H9 (cell line): Measurements from ENCODE around the gene CACNA1D. TPM values are rescaled to one million over a fixed set of nuclear protein-coding genes. Genes with fewer than 3 reads are reported as not detected.

Experiments
- DNase-seq: peaks from one replicate; pipeline ENCODE4 v3.0.0-alpha.2; 2017
- H2AFZ ChIP-seq: one replicate; pipeline ENCODE4 v1.6.1; 2013; ENCODE audit warnings: mild to moderate bottlenecking, low read length, control low read depth, moderate library complexity
- H2AK5ac ChIP-seq: 2 replicates; pipeline ENCODE4 v1.6.1; 2013; ENCODE audit warnings: low read length, control low read depth, mixed read lengths; ENCODE audit not compliant: insufficient read length
- H2BK120ac ChIP-seq: one replicate; pipeline ENCODE4 v1.6.1; 2013; ENCODE audit warnings: low read depth, mild to moderate bottlenecking, low read length, control low read depth, inconsistent platforms; ENCODE audit not compliant: poor library complexity, severe bottlenecking
- H2BK12ac ChIP-seq: 2 replicates; pipeline ENCODE4 v1.6.1; 2013; ENCODE audit warnings: low read length, control low read depth, mixed read lengths, low read depth; ENCODE audit not compliant: insufficient read length
- H2BK15ac ChIP-seq: 2 replicates; pipeline ENCODE4 v1.6.1; 2013; ENCODE audit warnings: low read depth, low read length, control low read depth
- H2BK20ac ChIP-seq: one replicate; pipeline ENCODE4 v1.6.1; 2013; ENCODE audit warnings: low read depth, mild to moderate bottlenecking, low read length, control low read depth, inconsistent platforms; ENCODE audit not compliant: poor library complexity, severe bottlenecking
- H2BK5ac ChIP-seq: 2 replicates; pipeline ENCODE4 v1.6.1; 2013; ENCODE audit warnings: low read length, control low read depth, mixed read lengths; ENCODE audit not compliant: insufficient read length
- H3K14ac ChIP-seq: 2 replicates; pipeline ENCODE4 v1.6.1; 2013; ENCODE audit warnings: low read length, control low read depth; ENCODE audit not compliant: insufficient read depth
- H3K18ac ChIP-seq: 2 replicates; pipeline ENCODE4 v1.6.1; 2013; ENCODE audit warnings: low read depth, mild to moderate bottlenecking, mixed read lengths, low read length, control low read depth; ENCODE audit not compliant: insufficient read length
- H3K23ac ChIP-seq: 2 replicates; pipeline ENCODE4 v1.6.1; 2013; ENCODE audit warnings: low read length, control low read depth, mixed read lengths, low read depth; ENCODE audit not compliant: insufficient read length
- H3K23me2 ChIP-seq: 2 replicates; pipeline ENCODE4 v1.6.1; 2013; ENCODE audit warnings: low read depth, mild to moderate bottlenecking, mixed read lengths, low read length, control low read depth; ENCODE audit not compliant: insufficient read length, poor library complexity, severe bottlenecking
- H3K27ac ChIP-seq: 2 replicates; pipeline ENCODE4 v1.5.1; 2013; ENCODE audit warnings: low read length, control low read depth, mixed read lengths, low read depth; ENCODE audit not compliant: insufficient read length
- H3K27me3 ChIP-seq: 2 replicates; pipeline ENCODE4 v1.6.1; 2013; ENCODE audit warnings: low read length, control low read depth, inconsistent platforms; ENCODE audit not compliant: insufficient read depth
- H3K4ac ChIP-seq: 2 replicates; pipeline ENCODE4 v1.6.1; 2013; ENCODE audit warnings: low read depth, mild to moderate bottlenecking, control low read depth, inconsistent platforms, low read length, moderate library complexity
- H3K4me1 ChIP-seq: 2 replicates; pipeline ENCODE4 v1.6.1; 2013; ENCODE audit warnings: low read length, control low read depth, inconsistent platforms; ENCODE audit not compliant: insufficient read depth
- H3K4me2 ChIP-seq: 2 replicates; pipeline ENCODE4 v1.6.1; 2013; ENCODE audit warnings: low read length, control low read depth, mixed read lengths; ENCODE audit not compliant: insufficient read length, insufficient read depth
- H3K56ac ChIP-seq: 2 replicates; pipeline ENCODE4 v1.6.1; 2013; ENCODE audit warnings: low read depth, mild to moderate bottlenecking, mixed read lengths, low read length, control low read depth; ENCODE audit not compliant: insufficient read length
- H3K79me1 ChIP-seq: 2 replicates; pipeline ENCODE4 v1.6.1; 2013; ENCODE audit warnings: low read depth, mild to moderate bottlenecking, moderate library complexity, low read length, control low read depth, inconsistent platforms; ENCODE audit not compliant: insufficient read depth, poor library complexity, severe bottlenecking
- H3K79me2 ChIP-seq: 2 replicates; pipeline ENCODE4 v1.6.1; 2013; ENCODE audit warnings: low read length, control low read depth, inconsistent platforms; ENCODE audit not compliant: insufficient read depth
- H3K9ac ChIP-seq: 2 replicates; pipeline ENCODE4 v1.6.1; 2013; ENCODE audit warnings: low read length, control low read depth, mixed read lengths; ENCODE audit not compliant: insufficient read length; ENCODE audit errors: extremely low read depth
- H3K9me3 ChIP-seq: one replicate; pipeline ENCODE4 v1.6.1; 2013; ENCODE audit warnings: low read depth, low read length, inconsistent platforms; ENCODE audit not compliant: control insufficient read depth
- H3T11ph ChIP-seq: one replicate; pipeline ENCODE4 v1.6.1; 2013; ENCODE audit warnings: mild to moderate bottlenecking, low read length, control low read depth, inconsistent platforms
- H4K20me1 ChIP-seq: one replicate; pipeline ENCODE4 v1.6.1; 2013; ENCODE audit not compliant: control insufficient read depth, insufficient read length, insufficient read depth
- H4K5ac ChIP-seq: 2 replicates; pipeline ENCODE4 v1.6.1; 2013; ENCODE audit warnings: low read depth, mild to moderate bottlenecking, mixed read lengths, low read length, control low read depth; ENCODE audit not compliant: insufficient read length
- H4K8ac ChIP-seq: replicated peaks from 2 replicates; pipeline ENCODE4 v1.6.1; 2013; ENCODE audit warnings: low read length, control low read depth, mixed read lengths, low read depth; ENCODE audit not compliant: insufficient read length
- H4K91ac ChIP-seq: 2 replicates; pipeline ENCODE4 v1.6.1; 2013; ENCODE audit warnings: low read depth, mild to moderate bottlenecking, moderate library complexity, mixed read lengths, low read length, control low read depth; ENCODE audit not compliant: insufficient read length
- H3K27ac Mint-ChIP-seq, 3 experiments: 2 replicates in 2 of 3; 3 replicates in 1 of 3; pipeline ENCODE4 v1.8.0; 2020 to 2021; ENCODE audit warnings: mixed read lengths in 3 of 3, mild to moderate bottlenecking in 1 of 3, moderate library complexity in 1 of 3
- H3K27me3 Mint-ChIP-seq: 2 replicates; pipeline ENCODE4 v1.8.0; 2021; ENCODE audit warnings: low read depth, mild to moderate bottlenecking, moderate library complexity, mixed read lengths
- H3K36me3 Mint-ChIP-seq, 3 experiments: 2 replicates in 2 of 3; 3 replicates in 1 of 3; pipeline ENCODE4 v1.8.0; 2020 to 2021; ENCODE audit warnings: low read depth in 3 of 3, mixed read lengths in 3 of 3; ENCODE audit not compliant: insufficient read depth in 1 of 3
- H3K4me1 Mint-ChIP-seq, 2 experiments: 2 replicates each; pipeline ENCODE4 v1.8.0; 2020; ENCODE audit warnings: mixed read lengths in 2 of 2
- H3K4me3 Mint-ChIP-seq, 2 experiments: 2 replicates in 1 of 2; 3 replicates in 1 of 2; pipeline ENCODE4 v1.8.0; 2020 to 2021; ENCODE audit warnings: mild to moderate bottlenecking in 2 of 2, mixed read lengths in 2 of 2, moderate library complexity in 1 of 2
- H3K9me3 Mint-ChIP-seq, 2 experiments: 2 replicates in 1 of 2; 3 replicates in 1 of 2; pipeline ENCODE4 v1.8.0; 2020; ENCODE audit warnings: mild to moderate bottlenecking in 2 of 2, mixed read lengths in 2 of 2, moderate library complexity in 1 of 2
- WGBS: extraction: QIAGEN DNeasy Blood & Tissue Kit; methylation state at CpG from one replicate; pipeline ENCODE4 v1.1.7; 2013; ENCODE audit warnings: missing lambda C conversion rate, low lambda C conversion rate, mixed read lengths; ENCODE audit not compliant: insufficient read length; ENCODE audit errors: extremely low coverage; 5-methylcytosine and 5-hydroxymethylcytosine counted together
- total RNA-seq: library from RNA; stranded (reverse); gene quantifications from 2 replicates; pipeline ENCODE4 v1.2.1, GENCODE V29; 2021
- TF ChIP-seq, protein P1 (sequence below): fragments of 200-600 bp; sonication (generic); conservative IDR thresholded peaks from 3 replicates; pipeline ENCODE4 v1.8.0; 2021; ENCODE audit warnings: antibody characterized with exemption, mild to moderate bottlenecking

The CACNA1D gene
- total RNA-seq, 1 experiment from 2014 or later = 3.5 TPM

DNA sequence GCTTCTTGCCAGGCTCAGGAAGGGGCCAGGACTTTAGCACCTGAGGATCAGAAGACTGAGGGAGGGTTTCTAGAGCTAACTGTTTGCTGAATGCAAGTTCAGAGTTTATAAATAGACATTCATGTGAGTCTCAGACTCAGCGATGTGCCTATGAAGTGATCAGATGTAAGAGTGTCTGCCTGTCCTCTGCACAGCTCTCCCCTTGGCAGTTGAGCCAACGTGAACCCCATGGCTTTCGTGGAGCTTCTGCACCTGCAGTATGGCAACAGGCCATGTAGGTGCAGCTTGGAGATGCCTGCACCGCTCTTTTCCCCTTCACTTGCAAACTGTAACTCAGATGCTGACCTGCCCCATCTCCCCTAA lies 209.9 kb downstream of the CACNA1D start:
- Histone ChIP-seq H3K27me3 (no peaks in the 10 kb centered on the region), H3K4me1 (no peaks in the 10 kb centered on the region), H4K8ac (no peak overlapping the region), H2BK120ac (no peak overlapping the region), H3K4ac (no peak overlapping the region), H3K56ac (no peak overlapping the region), H4K91ac (no peak overlapping the region), H2BK20ac (no peak overlapping the region), H3K9ac (no peak overlapping the region), H3K4me2 (no peak overlapping the region), H3K18ac (no peak overlapping the region), H2BK12ac (no peak overlapping the region), H3K27ac (no peak overlapping the region), H2AFZ (no peak overlapping the region), H3K9me3 (no peaks in the 10 kb centered on the region), H3K23me2 (no peaks in the 10 kb centered on the region), H3K14ac (no peak overlapping the region), H4K20me1 (no peaks in the 10 kb centered on the region), H3K23ac (no peak overlapping the region), H3T11ph (no peak overlapping the region), H2BK15ac (no peak overlapping the region), H2BK5ac (no peak overlapping the region), H3K79me2 (no peaks in the 10 kb centered on the region), H2AK5ac (no peak overlapping the region), H3K79me1 (no peaks in the 10 kb centered on the region), H4K5ac (no peak overlapping the region)
- no peak overlapping the region for H3K27ac Mint-ChIP-seq
- H3K4me3 Mint-ChIP-seq = no peak overlapping the region
- TF ChIP-seq, protein P1, sequence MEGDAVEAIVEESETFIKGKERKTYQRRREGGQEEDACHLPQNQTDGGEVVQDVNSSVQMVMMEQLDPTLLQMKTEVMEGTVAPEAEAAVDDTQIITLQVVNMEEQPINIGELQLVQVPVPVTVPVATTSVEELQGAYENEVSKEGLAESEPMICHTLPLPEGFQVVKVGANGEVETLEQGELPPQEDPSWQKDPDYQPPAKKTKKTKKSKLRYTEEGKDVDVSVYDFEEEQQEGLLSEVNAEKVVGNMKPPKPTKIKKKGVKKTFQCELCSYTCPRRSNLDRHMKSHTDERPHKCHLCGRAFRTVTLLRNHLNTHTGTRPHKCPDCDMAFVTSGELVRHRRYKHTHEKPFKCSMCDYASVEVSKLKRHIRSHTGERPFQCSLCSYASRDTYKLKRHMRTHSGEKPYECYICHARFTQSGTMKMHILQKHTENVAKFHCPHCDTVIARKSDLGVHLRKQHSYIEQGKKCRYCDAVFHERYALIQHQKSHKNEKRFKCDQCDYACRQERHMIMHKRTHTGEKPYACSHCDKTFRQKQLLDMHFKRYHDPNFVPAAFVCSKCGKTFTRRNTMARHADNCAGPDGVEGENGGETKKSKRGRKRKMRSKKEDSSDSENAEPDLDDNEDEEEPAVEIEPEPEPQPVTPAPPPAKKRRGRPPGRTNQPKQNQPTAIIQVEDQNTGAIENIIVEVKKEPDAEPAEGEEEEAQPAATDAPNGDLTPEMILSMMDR = no peak
- H3K36me3 Mint-ChIP-seq = no peaks in the 10 kb centered on the region
- H3K27me3 Mint-ChIP-seq = peaks cover 1% of the 10 kb centered on the region; the same call in 1 of the 2 replicates
- H3K4me1 Mint-ChIP-seq = peaks cover 16 to 18% of the 10 kb centered on the region in 2 experiments
- H3K9me3 Mint-ChIP-seq = no peaks in the 10 kb centered on the region
- DNase-seq = peak; percentile 4
- no CpG with 5 or more reads among the region's 4 CpGs for WGBS
